ENCODE measurements around the gene SAP30BP. TPM values are rescaled to one million over a fixed set of nuclear protein-coding genes. Genes with fewer than 3 reads are reported as not detected.
A peak's percentile ranks its signal among the peaks of the same experiment; 100 is the strongest.

SAP30BP gene
- total and polyA plus RNA-seq, 4 donors: 20.9 to 33.4 (median 30.2) TPM

- Histone ChIP-seq H3K4me3 (ENCODE audit: low read depth in 1 of 3, low read length in 3 of 3) (no peak overlapping the region), H3K9me3 (ENCODE audit: control insufficient read depth in 4 of 4, low read length in 3 of 4) (no peaks in the 10 kb centered on the region), H3K4me1 (ENCODE audit: control insufficient read depth in 4 of 4, insufficient read depth in 4 of 4, low read length in 3 of 4) (peaks cover 8 to 25% (median 16%) of the 10 kb centered on the region in 4 donors), H3K27ac (ENCODE audit: low read depth in 1 of 2, low read length in 2 of 2) (no peak overlapping the region), H3K36me3 (ENCODE audit: control insufficient read depth in 4 of 4, insufficient read depth in 3 of 4, low read depth in 1 of 4, low read length in 3 of 4) (peaks cover 0 to 9% (median 3%) of the 10 kb centered on the region in 4 donors), H3K9ac (ENCODE audit: low read depth in 1 of 2, low read length in 2 of 2) (no peak overlapping the region), H3K27me3 (ENCODE audit: control insufficient read depth in 4 of 4, insufficient read depth in 4 of 4, low read length in 3 of 4) (no peaks in the 10 kb centered on the region)
- TF ChIP-seq EGR1 (IDR thresholded peaks at IDR 0.05; ENCODE audit: low read depth in 2 of 2) (no peak), HNF4A (conservative IDR thresholded peaks at IDR 0.05) (no peak), REST (IDR thresholded peaks at IDR 0.05) (no peak), HNF4G (IDR thresholded peaks at IDR 0.05) (no peak), NR2F2 (IDR thresholded peaks at IDR 0.05) (no peak), ATF3 (IDR thresholded peaks at IDR 0.05) (no peak), SP1 (IDR thresholded peaks at IDR 0.05) (no peak)
- peak; percentile 53 for DNase-seq (ENCODE audit: low spot score)
- WGBS: 85% methylated on average over 13 of the region's 13 CpGs
Observed at GRCh38 chr17:75637143-75637538, 30.0 kb upstream of the SAP30BP start.

GRCh38 chr17:75637551-75637950 is 29.6 kb upstream of the SAP30BP start:
- peaks cover 8 to 22% (median 16%) of the 10 kb centered on the region in 4 donors for H3K4me1 ChIP-seq (ENCODE audit: control insufficient read depth in 4 of 4, insufficient read depth in 4 of 4, low read length in 3 of 4)
- no peaks in the 10 kb centered on the region for H3K27me3 ChIP-seq (ENCODE audit: control insufficient read depth in 4 of 4, insufficient read depth in 4 of 4, low read length in 3 of 4)
- H3K36me3 ChIP-seq (ENCODE audit: control insufficient read depth in 4 of 4, insufficient read depth in 3 of 4, low read depth in 1 of 4, low read length in 3 of 4): peaks cover 0 to 9% (median 3%) of the 10 kb centered on the region in 4 donors
- TF ChIP-seq RAD21 (IDR thresholded peaks at IDR 0.05): no peak
- no peak for TF ChIP-seq REST (IDR thresholded peaks at IDR 0.05)
- TF ChIP-seq ATF3 (IDR thresholded peaks at IDR 0.05): no peak
- no peak for TF ChIP-seq HNF4A (conservative IDR thresholded peaks at IDR 0.05)
- no peak for TF ChIP-seq FOXA1 (IDR thresholded peaks at IDR 0.05)
- TF ChIP-seq YY1 (IDR thresholded peaks at IDR 0.05): no peak
- TF ChIP-seq RXRA (IDR thresholded peaks at IDR 0.05): no peak
- TF ChIP-seq SP1 (IDR thresholded peaks at IDR 0.05): no peak
- TF ChIP-seq HNF4G (IDR thresholded peaks at IDR 0.05): no peak
- TF ChIP-seq JUND (IDR thresholded peaks at IDR 0.05): no peak
- TF ChIP-seq TAF1 (conservative IDR thresholded peaks at IDR 0.05): no peak
- TF ChIP-seq CTCF (IDR thresholded peaks at IDR 0.05; ENCODE audit: low read depth, low read length, missing input control): no peak
- TF ChIP-seq FOXA2 (IDR thresholded peaks at IDR 0.05): no peak
- no peak for TF ChIP-seq MAX (IDR thresholded peaks at IDR 0.05)
- no peak for TF ChIP-seq ZBTB33 (IDR thresholded peaks at IDR 0.05)
- no peak for TF ChIP-seq GABPA (IDR thresholded peaks at IDR 0.05 in 1 of 2, conservative IDR thresholded peaks at IDR 0.05 in 1 of 2)
- no peak for TF ChIP-seq EGR1 (IDR thresholded peaks at IDR 0.05; ENCODE audit: low read depth in 2 of 2)
- no peak for TF ChIP-seq NR2F2 (IDR thresholded peaks at IDR 0.05)
- no peak overlapping the region for H3K27ac ChIP-seq (ENCODE audit: low read depth in 1 of 2, low read length in 2 of 2)
- H3K9ac ChIP-seq (ENCODE audit: low read depth in 1 of 2, low read length in 2 of 2): no peak overlapping the region
- no peak for DNase-seq (ENCODE audit: low spot score)
- no peak overlapping the region for H3K4me3 ChIP-seq (ENCODE audit: low read depth in 1 of 3, low read length in 3 of 3)
- H3K9me3 ChIP-seq (ENCODE audit: control insufficient read depth in 4 of 4, low read length in 3 of 4): no peaks in the 10 kb centered on the region
- WGBS: 98% methylated on average over 7 of the region's 7 CpGs
